Upper lobe of right lung (tissue), 1 donor: Measurements from ENCODE around the gene SLC35F1. TPM values are rescaled to one million over a fixed set of nuclear protein-coding genes. Genes with fewer than 3 reads are reported as not detected.

Experiments
- ATAC-seq: fragments of 200-7000 bp; cut with Tn5 transposase; one replicate; pipeline ENCODE4 v1.9.1; 2020; ENCODE audit warnings: mild to moderate bottlenecking, moderate library complexity
- DNase-seq: peaks from one replicate; pipeline ENCODE4 v3.0.0-alpha.2; 2020
- H3K27ac ChIP-seq: fragments of 200-600 bp; one replicate; pipeline ENCODE4 v1.8.0; 2022
- H3K27me3 ChIP-seq: fragments of 200-600 bp; one replicate; pipeline ENCODE4 v1.8.0; 2022; ENCODE audit warnings: mild to moderate bottlenecking
- H3K36me3 ChIP-seq: fragments of 200-600 bp; one replicate; pipeline ENCODE4 v1.8.0; 2022
- H3K4me1 ChIP-seq: fragments of 200-600 bp; one replicate; pipeline ENCODE4 v1.8.0; 2022
- H3K4me3 ChIP-seq: fragments of 200-600 bp; one replicate; pipeline ENCODE4 v1.8.0; 2022; ENCODE audit warnings: mild to moderate bottlenecking
- H3K9me3 ChIP-seq: fragments of 200-600 bp; one replicate; pipeline ENCODE4 v1.8.0; 2022
- intact Hi-C: fragments of 100-400 bp; cut with DNase I; formaldehyde crosslinking; loops from one replicate; pipeline ENCODE4 v1.11.0; 2022
- total RNA-seq: library from RNA; stranded (reverse); fragmentation: NEBNext Ultra II Directional; extraction: Animal tissue kit (Norgen Biotek cat#: 25700); gene quantifications from one replicate; pipeline ENCODE4 v1.2.1, GENCODE V29; 2021
- TF ChIP-seq, protein P1 (sequence below): fragments of 200-600 bp; IDR thresholded peaks from one replicate; pipeline ENCODE4 v1.8.0; 2022; ENCODE audit warnings: antibody characterized with exemption
- donor health status: DM: no; HTN: yes; CAD: no; lungs with severe emphysema.

SLC35F1 gene
- total RNA-seq, 1 donor from 2014 or later = 0.29 TPM

DNA sequence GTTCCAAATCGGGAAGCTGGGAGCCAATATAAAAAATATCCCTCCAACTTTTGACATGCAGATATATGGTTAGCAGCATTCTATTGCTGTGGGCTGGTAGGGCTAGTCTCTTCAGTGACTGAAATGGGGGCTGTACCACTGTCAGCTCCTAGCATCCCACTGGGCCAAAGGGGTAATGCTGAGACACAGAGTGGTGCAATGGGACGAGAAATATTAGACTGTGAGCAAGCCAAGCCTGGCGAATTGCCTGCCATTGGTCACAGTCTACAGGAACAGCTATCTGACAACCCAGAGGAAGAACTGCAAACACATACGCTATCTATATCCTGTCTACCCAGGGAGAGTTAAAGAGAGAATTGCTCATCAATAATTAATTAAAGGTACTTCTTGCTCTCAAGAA lies 3.5 kb downstream of the SLC35F1 start:
- no peaks in the 10 kb centered on the region for H3K36me3 ChIP-seq
- no peak for DNase-seq
- no peak overlapping the region for H3K27ac ChIP-seq
- no peak for ATAC-seq
- no peaks in the 10 kb centered on the region for H3K4me1 ChIP-seq
- H3K9me3 ChIP-seq = no peaks in the 10 kb centered on the region
- intact Hi-C loops = no loop called here
- peaks cover 35% of the 10 kb centered on the region for H3K27me3 ChIP-seq
- no peak overlapping the region for H3K4me3 ChIP-seq
- TF ChIP-seq, protein P1, sequence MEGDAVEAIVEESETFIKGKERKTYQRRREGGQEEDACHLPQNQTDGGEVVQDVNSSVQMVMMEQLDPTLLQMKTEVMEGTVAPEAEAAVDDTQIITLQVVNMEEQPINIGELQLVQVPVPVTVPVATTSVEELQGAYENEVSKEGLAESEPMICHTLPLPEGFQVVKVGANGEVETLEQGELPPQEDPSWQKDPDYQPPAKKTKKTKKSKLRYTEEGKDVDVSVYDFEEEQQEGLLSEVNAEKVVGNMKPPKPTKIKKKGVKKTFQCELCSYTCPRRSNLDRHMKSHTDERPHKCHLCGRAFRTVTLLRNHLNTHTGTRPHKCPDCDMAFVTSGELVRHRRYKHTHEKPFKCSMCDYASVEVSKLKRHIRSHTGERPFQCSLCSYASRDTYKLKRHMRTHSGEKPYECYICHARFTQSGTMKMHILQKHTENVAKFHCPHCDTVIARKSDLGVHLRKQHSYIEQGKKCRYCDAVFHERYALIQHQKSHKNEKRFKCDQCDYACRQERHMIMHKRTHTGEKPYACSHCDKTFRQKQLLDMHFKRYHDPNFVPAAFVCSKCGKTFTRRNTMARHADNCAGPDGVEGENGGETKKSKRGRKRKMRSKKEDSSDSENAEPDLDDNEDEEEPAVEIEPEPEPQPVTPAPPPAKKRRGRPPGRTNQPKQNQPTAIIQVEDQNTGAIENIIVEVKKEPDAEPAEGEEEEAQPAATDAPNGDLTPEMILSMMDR = no peak

DNA sequence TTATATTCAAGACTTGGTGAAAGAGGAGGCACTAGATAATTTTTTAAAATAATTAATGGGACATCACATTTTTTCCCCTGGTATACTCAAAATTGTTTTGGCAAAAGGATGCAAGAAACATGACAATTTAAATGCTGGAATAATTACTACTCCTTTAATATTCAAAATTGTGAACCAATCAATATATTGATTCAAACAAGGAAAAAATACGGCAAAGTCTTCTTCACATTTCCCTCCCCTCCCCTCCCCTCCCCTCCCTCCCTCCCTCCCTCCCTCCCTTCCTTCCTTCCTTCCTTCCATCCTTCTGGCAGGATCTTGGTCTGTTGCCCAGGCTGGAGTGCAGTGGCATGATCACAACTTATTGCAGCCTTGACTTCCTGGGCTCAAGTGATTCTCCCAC lies 4.1 kb downstream of the SLC35F1 start:
- H3K27ac ChIP-seq = no peak overlapping the region
- H3K27me3 ChIP-seq = peaks cover 31% of the 10 kb centered on the region
- ATAC-seq (no peak), DNase-seq (no peak)
- H3K4me3 ChIP-seq = no peak overlapping the region
- intact Hi-C loops = no loop called here
- H3K4me1 ChIP-seq = no peaks in the 10 kb centered on the region
- TF ChIP-seq, protein P1 = no peak
- no peaks in the 10 kb centered on the region for H3K9me3 ChIP-seq
- H3K36me3 ChIP-seq = no peaks in the 10 kb centered on the region

DNA sequence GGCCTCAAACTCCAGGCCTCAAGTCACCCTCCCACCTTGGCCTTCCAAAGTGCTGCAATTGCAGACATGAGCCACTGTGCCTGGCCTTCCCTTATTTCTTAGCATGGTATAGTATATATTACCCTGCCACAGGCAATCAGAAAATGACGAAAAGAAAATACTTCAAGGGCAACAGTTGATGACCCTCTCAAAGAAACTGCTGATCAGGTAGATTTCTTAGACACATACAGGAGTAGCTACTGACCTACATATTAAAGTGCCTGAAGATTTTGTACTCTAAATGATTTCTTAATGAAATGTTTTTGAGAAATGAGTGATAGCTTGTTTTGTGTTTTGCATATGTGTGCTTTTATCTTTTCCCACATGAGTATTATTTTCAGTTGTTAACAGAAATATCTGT lies 4.6 kb downstream of the SLC35F1 start:
- H3K4me3 ChIP-seq = no peak overlapping the region

DNA sequence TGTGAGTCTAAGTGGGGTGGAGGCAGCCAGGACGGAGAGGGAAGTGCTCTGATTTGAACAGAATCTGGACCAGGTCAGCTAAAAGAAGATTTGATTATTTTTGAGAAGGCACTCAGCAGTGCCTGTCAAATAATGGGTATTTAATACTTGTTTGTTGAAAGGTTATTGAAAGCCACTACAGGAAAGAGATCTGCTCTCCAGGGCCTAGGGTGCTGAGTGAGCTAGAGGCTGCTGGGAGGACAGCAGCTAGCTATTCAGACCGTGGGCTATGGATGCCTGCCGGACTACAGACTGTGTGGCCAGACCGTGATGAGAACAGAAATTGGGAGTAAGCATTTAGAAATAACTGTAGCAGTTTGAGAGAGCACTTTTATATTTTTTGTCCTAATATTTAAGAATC lies 8.8 kb downstream of the SLC35F1 start:
- no peak overlapping the region for H3K4me3 ChIP-seq
- no peaks in the 10 kb centered on the region for H3K9me3 ChIP-seq
- TF ChIP-seq, protein P1 = no peak
- intact Hi-C loops = no loop called here
- H3K27me3 ChIP-seq = peaks cover 9% of the 10 kb centered on the region
- ATAC-seq (no peak), DNase-seq (no peak)
- H3K36me3 ChIP-seq = no peaks in the 10 kb centered on the region
- H3K4me1 ChIP-seq = peaks cover 11% of the 10 kb centered on the region
- no peak overlapping the region for H3K27ac ChIP-seq

More for the DNA sequence above, 4.6 kb downstream of the SLC35F1 start:
- ATAC-seq = no peak
- H3K9me3 ChIP-seq = no peaks in the 10 kb centered on the region
- DNase-seq = no peak
- peaks cover 26% of the 10 kb centered on the region for H3K27me3 ChIP-seq
- intact Hi-C loops = no loop called here
- H3K27ac ChIP-seq = no peak overlapping the region
- TF ChIP-seq, protein P1 = no peak
- no peaks in the 10 kb centered on the region for H3K36me3 ChIP-seq
- no peaks in the 10 kb centered on the region for H3K4me1 ChIP-seq

DNA sequence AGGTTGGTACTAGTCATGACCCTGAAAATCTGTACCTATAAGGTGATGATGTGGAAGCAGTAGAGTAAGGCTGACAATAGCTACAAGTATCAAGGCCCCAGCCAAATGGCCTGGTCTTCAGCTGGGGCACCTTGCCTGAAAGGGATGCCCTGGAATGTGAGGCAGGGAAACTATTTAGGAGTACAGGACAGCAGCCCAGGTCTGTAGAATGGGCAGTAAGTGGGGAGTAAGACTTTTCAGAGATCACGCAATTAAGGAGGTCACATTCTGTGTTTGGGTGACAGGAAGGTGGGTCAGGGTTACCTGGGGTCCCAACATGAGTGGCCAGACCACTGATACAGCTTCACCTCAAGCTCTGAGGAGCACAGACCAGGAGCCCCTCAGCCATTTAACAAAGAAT lies 9.4 kb downstream of the SLC35F1 start:
- Histone ChIP-seq H3K4me1 (peaks cover 11% of the 10 kb centered on the region), H3K36me3 (no peaks in the 10 kb centered on the region), H3K9me3 (no peaks in the 10 kb centered on the region), H3K27me3 (peaks cover 9% of the 10 kb centered on the region), H3K4me3 (no peak overlapping the region), H3K27ac (no peak overlapping the region)
- DNase-seq (no peak), ATAC-seq (no peak)
- intact Hi-C loops = no loop called here
- TF ChIP-seq, protein P1 = no peak

DNA sequence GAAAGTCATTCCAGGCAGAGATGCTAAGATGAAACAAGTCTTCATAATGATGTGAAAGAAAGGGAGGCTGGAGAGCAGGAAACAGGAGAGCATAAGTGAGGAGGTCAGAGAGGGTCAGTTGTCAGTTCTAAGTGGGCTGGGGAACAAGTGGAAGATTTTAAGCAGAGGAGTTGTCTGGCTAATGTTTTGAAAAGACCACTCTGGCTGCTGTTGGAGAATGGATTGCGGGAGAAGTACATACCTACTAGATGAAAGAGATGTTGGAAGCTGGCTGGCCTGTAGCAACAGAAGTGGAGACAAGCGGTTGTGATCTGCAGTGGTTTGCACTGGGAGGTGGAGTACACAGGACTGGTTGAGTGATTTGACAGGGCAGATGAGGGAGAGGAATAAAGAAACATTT lies 10.1 kb downstream of the SLC35F1 start:
- H3K9me3 ChIP-seq = no peaks in the 10 kb centered on the region
- no peaks in the 10 kb centered on the region for H3K36me3 ChIP-seq
- ATAC-seq = no peak
- no peak overlapping the region for H3K27ac ChIP-seq
- no peak overlapping the region for H3K4me3 ChIP-seq
- peaks cover 10% of the 10 kb centered on the region for H3K27me3 ChIP-seq
- H3K4me1 ChIP-seq = peaks cover 11% of the 10 kb centered on the region
- TF ChIP-seq, protein P1 = no peak
- intact Hi-C loops = no loop called here
- no peak for DNase-seq
